Caco-2 (cell line): ENCODE data around the gene CAPN3. TPM values are rescaled to one million over a fixed set of nuclear protein-coding genes. Genes with fewer than 3 reads are reported as not detected.

ENCODE experiments used
- BruUV-seq: library from RNA; stranded (reverse); fragments of 400-500 nt; replicated peaks from 2 replicates; lab custom pipeline; 2021; lab: Mats Ljungman, UMichigan
- CTCF ChIA-PET: fragments of 300-600 bp; sonication (Branson Sonifier 250); formaldehyde crosslinking; loops from one replicate; lab custom pipeline; 2022; ENCODE audit warnings: antibody characterized with exemption; lab: Charles Lee
- POLR2A ChIA-PET: fragments of 300-600 bp; sonication (Branson Sonifier 250); formaldehyde crosslinking; loops from one replicate; lab custom pipeline; 2022; ENCODE audit warnings: antibody characterized with exemption; lab: Charles Lee
- DNase-seq, 2 experiments: peaks; one replicate each; pipeline versions ENCODE4 v3.0.0 to v3.0.0-alpha.2; 2020 to 2022
- H3K27me3 ChIP-seq: replicated peaks from 2 replicates; pipeline ENCODE4 v1.6.0; 2011; ENCODE audit warnings: low read length; ENCODE audit not compliant: control insufficient read depth, insufficient read depth
- H3K36me3 ChIP-seq: 2 replicates; pipeline ENCODE4 v1.5.1; 2011; ENCODE audit warnings: low read length; ENCODE audit not compliant: control insufficient read depth, insufficient read depth
- H3K4me1 ChIP-seq: fragments of 250-450 bp; sonication (Bioruptor Pico); 2 replicates; pipeline ENCODE4 v1.5.1; 2020; ENCODE audit warnings: mild to moderate bottlenecking
- H3K4me3 ChIP-seq: 2 replicates; pipeline ENCODE4 v1.5.1; 2011; ENCODE audit warnings: low read depth, mild to moderate bottlenecking, control low read depth, low read length
- H3K9me3 ChIP-seq: fragments of 250-450 bp; sonication (Bioruptor Pico); 2 replicates; pipeline ENCODE4 v1.5.1; 2020; ENCODE audit warnings: mild to moderate bottlenecking, moderate library complexity
- H3K27ac Mint-ChIP-seq: one replicate; pipeline ENCODE4 v1.8.0; 2022; ENCODE audit warnings: mixed read lengths; ENCODE audit not compliant: unreplicated experiment
- H3K27me3 Mint-ChIP-seq: one replicate; pipeline ENCODE4 v1.8.0; 2022; ENCODE audit warnings: mixed read lengths; ENCODE audit not compliant: insufficient read depth, unreplicated experiment
- H3K36me3 Mint-ChIP-seq: one replicate; pipeline ENCODE4 v1.8.0; 2022; ENCODE audit warnings: mild to moderate bottlenecking, mixed read lengths; ENCODE audit not compliant: insufficient read depth, unreplicated experiment
- H3K4me1 Mint-ChIP-seq: one replicate; pipeline ENCODE4 v1.8.0; 2022; ENCODE audit warnings: low read depth, mixed read lengths; ENCODE audit not compliant: unreplicated experiment
- H3K4me3 Mint-ChIP-seq: one replicate; pipeline ENCODE4 v1.8.0; 2022; ENCODE audit warnings: mild to moderate bottlenecking, moderate library complexity, mixed read lengths; ENCODE audit not compliant: unreplicated experiment
- H3K9me3 Mint-ChIP-seq: one replicate; pipeline ENCODE4 v1.8.0; 2022; ENCODE audit warnings: mixed read lengths; ENCODE audit not compliant: unreplicated experiment
- intact Hi-C: fragments of 100-400 bp; cut with micrococcal nuclease; formaldehyde crosslinking; loops from one replicate; pipeline ENCODE4 v1.10.0; 2022; ENCODE audit not compliant: unreplicated experiment
- total RNA-seq: library from RNA; stranded (reverse); gene quantifications from 2 replicates; pipeline ENCODE4 v1.2.3, GENCODE V29; 2022
- TF ChIP-seq, protein P1 (sequence below), 2 experiments: fragments of 200-600 bp in 1 of 2; IDR thresholded peaks; 1 replicate in 1 of 2; 2 replicates in 1 of 2; pipeline versions ENCODE4 v1.5.1 to v1.8.0; 2011 to 2022; ENCODE audit warnings: antibody characterized with exemption in 1 of 2, control low read depth in 1 of 2, inconsistent platforms in 1 of 2, low read depth in 1 of 2, low read length in 1 of 2, mild to moderate bottlenecking in 1 of 2, moderate library complexity in 1 of 2; ENCODE audit not compliant: insufficient read depth in 1 of 2, severe bottlenecking in 1 of 2, unreplicated experiment in 1 of 2

CAPN3 gene
- total RNA-seq, 1 experiment from 2014 or later = 0.66 TPM

DNA sequence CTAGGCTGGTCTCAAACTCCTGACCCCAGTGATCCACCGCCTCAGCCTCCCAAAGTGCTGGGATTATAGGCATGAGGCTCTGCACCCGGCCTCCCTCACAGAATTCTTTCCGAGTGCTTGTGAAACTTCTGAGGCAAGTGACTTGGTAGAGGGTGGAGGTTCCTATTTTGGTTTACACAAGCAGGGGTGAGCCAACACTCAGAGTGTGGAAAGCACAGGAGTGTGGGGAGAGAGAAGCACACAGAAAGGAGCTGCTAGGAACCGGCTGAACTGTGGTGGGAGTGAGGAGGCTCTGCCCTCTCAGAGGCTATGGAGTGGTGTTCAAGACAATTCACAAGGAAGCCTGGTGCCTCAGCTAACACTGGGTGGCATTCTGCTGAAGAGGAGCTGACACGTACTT is 7.7 kb downstream of the CAPN3 start:
- no peaks in the 10 kb centered on the region for H3K27me3 ChIP-seq
- H3K36me3 ChIP-seq = no peaks in the 10 kb centered on the region
- no peak for DNase-seq
- H3K9me3 ChIP-seq = 0 out of 2 replicates have a peak, but pooled peaks cover 7% of the 10 kb centered on the region
- Mint-ChIP-seq H3K4me3 (no peak overlapping the region), H3K4me1 (peaks cover 5% of the 10 kb centered on the region), H3K27ac (no peak overlapping the region), H3K9me3 (no peaks in the 10 kb centered on the region), H3K27me3 (peaks cover 3% of the 10 kb centered on the region), H3K36me3 (no peaks in the 10 kb centered on the region)
- BruUV-seq = no TSS peak
- H3K4me3 ChIP-seq = no peak overlapping the region
- ChIA-PET CTCF (no interaction called here), POLR2A (interaction anchor here (1.3 kb wide), 1 partner anchor 26 kb away, joined by 3 read pairs; no protein-coding TSS in a partner anchor)
- intact Hi-C loops = no loop called here
- TF ChIP-seq, protein P1, sequence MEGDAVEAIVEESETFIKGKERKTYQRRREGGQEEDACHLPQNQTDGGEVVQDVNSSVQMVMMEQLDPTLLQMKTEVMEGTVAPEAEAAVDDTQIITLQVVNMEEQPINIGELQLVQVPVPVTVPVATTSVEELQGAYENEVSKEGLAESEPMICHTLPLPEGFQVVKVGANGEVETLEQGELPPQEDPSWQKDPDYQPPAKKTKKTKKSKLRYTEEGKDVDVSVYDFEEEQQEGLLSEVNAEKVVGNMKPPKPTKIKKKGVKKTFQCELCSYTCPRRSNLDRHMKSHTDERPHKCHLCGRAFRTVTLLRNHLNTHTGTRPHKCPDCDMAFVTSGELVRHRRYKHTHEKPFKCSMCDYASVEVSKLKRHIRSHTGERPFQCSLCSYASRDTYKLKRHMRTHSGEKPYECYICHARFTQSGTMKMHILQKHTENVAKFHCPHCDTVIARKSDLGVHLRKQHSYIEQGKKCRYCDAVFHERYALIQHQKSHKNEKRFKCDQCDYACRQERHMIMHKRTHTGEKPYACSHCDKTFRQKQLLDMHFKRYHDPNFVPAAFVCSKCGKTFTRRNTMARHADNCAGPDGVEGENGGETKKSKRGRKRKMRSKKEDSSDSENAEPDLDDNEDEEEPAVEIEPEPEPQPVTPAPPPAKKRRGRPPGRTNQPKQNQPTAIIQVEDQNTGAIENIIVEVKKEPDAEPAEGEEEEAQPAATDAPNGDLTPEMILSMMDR (IDR thresholded peaks at IDR 0.05; ENCODE audit: insufficient read depth in 1 of 2, low read depth in 1 of 2, low read length in 1 of 2, severe bottlenecking in 1 of 2, unreplicated experiment in 1 of 2) = no peak
- no peaks in the 10 kb centered on the region for H3K4me1 ChIP-seq

DNA sequence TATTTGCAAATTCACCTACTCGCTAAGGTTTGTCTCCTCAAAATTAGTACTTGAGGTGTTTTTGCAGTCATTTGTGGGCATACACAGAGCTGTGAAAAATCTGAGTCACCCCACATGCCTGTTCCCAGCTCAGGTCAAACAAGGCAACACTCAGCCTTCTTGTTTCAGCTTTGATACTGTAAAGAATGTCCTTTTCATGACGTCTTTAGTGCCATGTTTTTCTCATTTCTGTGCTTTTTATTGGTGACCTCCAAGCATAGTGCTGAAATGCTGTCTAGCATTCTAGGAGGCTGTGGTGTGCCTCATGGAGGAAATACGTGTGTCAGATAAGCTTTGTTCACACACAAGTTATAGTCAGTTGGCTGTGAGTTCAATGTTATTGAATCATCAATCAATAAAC is 8.8 kb downstream of the CAPN3 start:
- CTCF ChIA-PET = no interaction called here
- Histone ChIP-seq H3K27me3 (no peaks in the 10 kb centered on the region), H3K4me1 (no peaks in the 10 kb centered on the region), H3K9me3 (0 out of 2 replicates have a peak, but pooled peaks cover 7% of the 10 kb centered on the region), H3K4me3 (no peak overlapping the region), H3K36me3 (no peaks in the 10 kb centered on the region)
- no peak for DNase-seq
- TF ChIP-seq, protein P1 (IDR thresholded peaks at IDR 0.05; ENCODE audit: insufficient read depth in 1 of 2, low read depth in 1 of 2, low read length in 1 of 2, severe bottlenecking in 1 of 2, unreplicated experiment in 1 of 2) = no peak
- BruUV-seq = no TSS peak
- Mint-ChIP-seq H3K27me3 (peaks cover 3% of the 10 kb centered on the region), H3K4me1 (peaks cover 5% of the 10 kb centered on the region), H3K4me3 (no peak overlapping the region), H3K36me3 (no peaks in the 10 kb centered on the region), H3K27ac (no peak overlapping the region), H3K9me3 (no peaks in the 10 kb centered on the region)
- intact Hi-C loops = no loop called here
- POLR2A ChIA-PET = interaction anchor here (1.3 kb wide), 1 partner anchor 25 kb away, joined by 3 read pairs; no protein-coding TSS in a partner anchor

DNA sequence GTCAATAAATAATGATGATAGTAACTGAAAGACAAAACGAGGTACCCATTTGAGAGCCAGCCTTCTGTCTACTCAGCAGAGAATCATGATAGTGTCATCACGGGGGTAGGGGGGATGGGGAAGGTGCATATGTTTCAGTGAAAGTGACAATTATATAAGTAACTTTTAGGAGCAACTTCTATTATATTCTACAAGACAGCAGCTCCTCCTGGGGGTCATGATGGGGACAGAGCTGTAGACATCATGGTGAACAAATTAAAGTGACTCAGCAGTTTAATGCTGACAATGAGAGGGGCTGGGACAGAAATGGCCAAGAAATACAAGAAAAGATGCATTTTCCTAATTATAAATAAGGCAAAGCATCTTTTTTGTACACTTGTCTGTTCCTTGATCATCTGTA is 11.8 kb downstream of the CAPN3 start:
- no peaks in the 10 kb centered on the region for H3K9me3 Mint-ChIP-seq
- Histone ChIP-seq H3K4me3 (no peak overlapping the region), H3K4me1 (no peaks in the 10 kb centered on the region), H3K9me3 (0 out of 2 replicates have a peak, but pooled peaks cover 7% of the 10 kb centered on the region), H3K36me3 (no peaks in the 10 kb centered on the region), H3K27me3 (no peaks in the 10 kb centered on the region)
- no peak overlapping the region for H3K27ac Mint-ChIP-seq
- CTCF ChIA-PET = interaction anchor here (0.5 to 0.6 kb wide), 4 partner anchors 22 to 106 kb away, joined by 3 to 4 read pairs (median 3); no protein-coding TSS in a partner anchor
- H3K27me3 Mint-ChIP-seq = peaks cover 2% of the 10 kb centered on the region
- intact Hi-C loops = no loop called here
- BruUV-seq = no TSS peak
- H3K36me3 Mint-ChIP-seq = no peaks in the 10 kb centered on the region
- POLR2A ChIA-PET = no interaction called here
- TF ChIP-seq, protein P1 (IDR thresholded peaks at IDR 0.05; ENCODE audit: insufficient read depth in 1 of 2, low read depth in 1 of 2, low read length in 1 of 2, severe bottlenecking in 1 of 2, unreplicated experiment in 1 of 2) = no peak
- H3K4me1 Mint-ChIP-seq = peaks cover 5% of the 10 kb centered on the region
- no peak overlapping the region for H3K4me3 Mint-ChIP-seq
- DNase-seq = peak in 1 of 2 experiments; percentile 19
